Ascending aorta (tissue), 2 donors: ENCODE measurements around the gene SRPRA. TPM values are rescaled to one million over a fixed set of nuclear protein-coding genes. Genes with fewer than 3 reads are reported as not detected.

ENCODE experiments used
- DNase-seq, 2 donors: peaks; one replicate each; pipeline ENCODE4 v3.0.0-alpha.2; 2019; ENCODE audit warnings: low spot score in 2 of 2
- H3K27ac ChIP-seq, 2 donors: fragments of 200-600 bp; sonication (generic); one replicate each; pipeline ENCODE4 v1.5.1; 2016 to 2017; ENCODE audit warnings: mild to moderate bottlenecking in 1 of 2
- H3K27me3 ChIP-seq: fragments of 200-600 bp; sonication (generic); one replicate; pipeline ENCODE4 v1.5.1; 2017
- H3K36me3 ChIP-seq, 2 donors: fragments of 200-600 bp; sonication (generic); one replicate each; pipeline ENCODE4 v1.5.1; 2016
- H3K4me1 ChIP-seq, 2 donors: fragments of 200-600 bp; sonication (generic); one replicate each; pipeline ENCODE4 v1.5.1; 2016 to 2017; ENCODE audit warnings: mild to moderate bottlenecking in 1 of 2
- H3K4me3 ChIP-seq, 2 donors: fragments of 200-600 bp; sonication (generic); one replicate each; pipeline ENCODE4 v1.5.1; 2016 to 2017; ENCODE audit warnings: mild to moderate bottlenecking in 1 of 2
- H3K9me3 ChIP-seq, 2 donors: fragments of 200-600 bp; sonication (generic); one replicate each; pipeline ENCODE4 v1.5.1; 2016
- CTCF ChIP-seq, 3 experiments: fragments of 200-600 bp in 2 of 3; fragments of 450-650 bp in 1 of 3; sonication (generic) in 2 of 3; IDR thresholded peaks; one replicate each; pipeline ENCODE4 v1.5.1; 2016 to 2019; ENCODE audit warnings: antibody characterized with exemption in 3 of 3, mild to moderate bottlenecking in 1 of 3, moderate library complexity in 1 of 3
- intact Hi-C: fragments of 100-400 bp; cut with DNase I; formaldehyde crosslinking; loops from one replicate; pipeline ENCODE4 v1.15.1; 2023
- total RNA-seq: library from RNA; depleted of rRNA; stranded (reverse); fragments of >200 nt; gene quantifications from one replicate; pipeline ENCODE4 v1.1.0, GENCODE V29; 2016

SRPRA gene
- total RNA-seq, 1 donor from 2014 or later: 49.7 TPM

GRCh38 chr11:126282361-126282735, 13.7 kb upstream of the SRPRA start:
- no peaks in the 10 kb centered on the region for H3K9me3 ChIP-seq
- H3K4me1 ChIP-seq: peaks cover 0 to 6% of the 10 kb centered on the region in 2 donors
- peak overlapping the region; percentile 87 to 94 for H3K27ac ChIP-seq
- no peak for DNase-seq
- intact Hi-C loops: loop anchor here (5.0 kb wide), 1 partner anchor 70 kb away; the partner anchor contains the start of genes FAM118B and RPUSD4
- peaks cover 0 to 3% of the 10 kb centered on the region in 2 donors for H3K36me3 ChIP-seq
- TF ChIP-seq CTCF (IDR thresholded peaks at IDR 0.05): no peak
- peak overlapping the region; percentile 81 to 86 for H3K4me3 ChIP-seq
- no peaks in the 10 kb centered on the region for H3K27me3 ChIP-seq

- Histone ChIP-seq H3K27ac (peak overlapping the region; percentile 87 to 94), H3K27me3 (no peaks in the 10 kb centered on the region), H3K36me3 (peaks cover 0 to 7% of the 10 kb centered on the region in 2 donors), H3K9me3 (no peaks in the 10 kb centered on the region), H3K4me3 (peak overlapping the region; percentile 81 to 86), H3K4me1 (peaks cover 0 to 6% of the 10 kb centered on the region in 2 donors)
- no peak for TF ChIP-seq CTCF (IDR thresholded peaks at IDR 0.05)
- DNase-seq: no peak
- intact Hi-C loops: loop anchor here (5.0 kb wide), 1 partner anchor 69 kb away; the partner anchor contains the start of genes FAM118B and RPUSD4
Observed at GRCh38 chr11:126281666-126282175, 13.0 kb upstream of the SRPRA start.

GRCh38 chr11:126281245-126281644, 12.6 kb upstream of the SRPRA start:
- Histone ChIP-seq H3K9me3 (no peaks in the 10 kb centered on the region), H3K4me1 (peaks cover 0 to 6% of the 10 kb centered on the region in 2 donors), H3K4me3 (no peak overlapping the region), H3K36me3 (peaks cover 0 to 7% of the 10 kb centered on the region in 2 donors), H3K27me3 (no peaks in the 10 kb centered on the region), H3K27ac (no peak overlapping the region)
- intact Hi-C loops: loop anchor here (5.0 kb wide), 1 partner anchor 69 kb away; the partner anchor contains the start of genes FAM118B and RPUSD4
- no peak for DNase-seq
- no peak for TF ChIP-seq CTCF (IDR thresholded peaks at IDR 0.05)

GRCh38 chr11:126280595-126280994, 11.9 kb upstream of the SRPRA start:
- intact Hi-C loops: loop anchor here (5.0 kb wide), 1 partner anchor 68 kb away; the partner anchor contains the start of genes FAM118B and RPUSD4
- peak overlapping the region in 1 of 2 donors; percentile 17 for H3K27ac ChIP-seq
- H3K36me3 ChIP-seq: peaks cover 5 to 7% of the 10 kb centered on the region in 2 donors
- no peaks in the 10 kb centered on the region for H3K9me3 ChIP-seq
- peaks cover 0 to 6% of the 10 kb centered on the region in 2 donors for H3K4me1 ChIP-seq
- DNase-seq: no peak
- no peaks in the 10 kb centered on the region for H3K27me3 ChIP-seq
- TF ChIP-seq CTCF (IDR thresholded peaks at IDR 0.05): no peak
- H3K4me3 ChIP-seq: no peak overlapping the region

- Histone ChIP-seq H3K9me3 (no peaks in the 10 kb centered on the region), H3K4me3 (no peak overlapping the region), H3K36me3 (peaks cover 13 to 17% of the 10 kb centered on the region in 2 donors), H3K27ac (no peak overlapping the region), H3K27me3 (no peaks in the 10 kb centered on the region), H3K4me1 (peaks cover 0 to 6% of the 10 kb centered on the region in 2 donors)
- no peak for TF ChIP-seq CTCF (IDR thresholded peaks at IDR 0.05)
- no peak for DNase-seq
- intact Hi-C loops: no loop called here
Observed at GRCh38 chr11:126279191-126279590, 10.5 kb upstream of the SRPRA start.
